HG03354 (cell line): ENCODE data around the gene PAK2.
"Not testable (repeated sequence)": the region's sequence is repeated elsewhere in the genome, so short reads cannot be mapped to it uniquely, and the experiment has no call there.

Source experiments
- ATAC-seq: cut with Tn5 transposase; IDR thresholded peaks from one replicate; pipeline ENCODE4 v1.9.1; 2021; ENCODE audit warnings: mild to moderate bottlenecking; ENCODE audit not compliant: unreplicated experiment, poor library complexity, severe bottlenecking

Gene PAK2

GRCh38 chr3:196837819-196838420, 98.3 kb downstream of the PAK2 start:
- ATAC-seq, result peak; percentile 69

DNA sequence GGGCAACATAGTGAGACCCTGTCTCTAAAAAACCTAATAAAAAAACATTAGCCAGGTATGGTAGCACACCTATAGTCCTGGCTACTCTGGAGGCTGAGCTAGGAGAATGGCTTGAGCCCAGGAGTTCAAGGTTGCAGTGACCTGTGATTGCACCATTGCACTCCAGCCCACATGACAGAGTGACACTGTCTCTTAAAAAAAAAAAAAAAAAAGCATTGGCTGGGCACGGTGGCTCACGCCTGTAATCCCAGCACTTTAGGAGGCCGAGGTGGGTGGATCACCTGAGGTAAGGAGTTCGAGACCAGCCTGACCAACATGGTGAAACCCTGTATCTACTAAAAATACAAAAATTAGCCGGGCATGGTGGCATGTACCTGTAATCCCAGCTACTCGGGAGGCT, 99.7 kb downstream of the PAK2 start:
- not testable (repeated sequence) for ATAC-seq

DNA sequence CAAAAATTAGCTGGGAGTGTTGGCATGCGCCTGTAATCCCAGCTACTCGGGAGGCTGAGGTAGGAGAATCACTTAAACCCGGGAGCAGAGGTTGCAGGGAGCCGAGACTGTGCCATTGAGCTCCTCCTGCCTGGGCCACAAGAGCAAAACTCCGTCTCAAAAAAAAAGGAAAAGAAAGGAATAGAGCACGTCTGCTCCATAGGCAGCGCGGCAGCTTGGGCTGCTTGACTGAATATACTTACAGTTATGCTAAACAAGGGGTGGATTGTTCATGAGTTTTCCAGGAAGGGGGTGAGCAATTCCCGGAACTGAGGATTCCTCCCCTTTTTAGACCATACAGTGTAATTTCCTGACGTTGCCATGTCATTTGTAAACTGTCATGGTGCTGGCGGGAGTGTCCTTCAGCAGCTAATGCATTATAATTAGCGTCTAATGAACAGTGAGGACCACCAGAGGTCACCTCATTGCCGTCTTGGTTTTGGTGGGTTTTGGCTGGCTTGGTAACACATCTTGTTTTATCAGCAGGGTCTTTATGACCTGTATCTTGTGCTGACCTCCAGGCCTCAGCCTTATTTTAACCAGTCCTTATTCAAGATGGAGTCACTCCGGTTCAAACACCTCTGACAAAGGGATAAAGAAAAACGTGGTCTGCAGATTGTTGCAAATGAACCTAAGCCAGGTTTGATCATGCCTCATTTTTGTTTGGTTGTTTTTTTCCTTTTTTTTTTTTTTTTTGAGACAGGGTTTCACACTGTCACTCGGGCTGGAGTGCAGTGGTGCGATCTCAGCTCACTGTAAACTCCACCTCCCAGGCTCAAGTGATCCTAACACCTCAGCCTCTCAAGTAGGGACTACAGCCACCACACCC, 103.1 kb downstream of the PAK2 start:
- ATAC-seq, result no peak

GRCh38 chr3:196843435-196844110, 103.9 kb downstream of the PAK2 start:
- ATAC-seq, result no peak

- ATAC-seq, result not testable (repeated sequence)
These were observed 104.9 kb downstream of the PAK2 start for GRCh38 chr3:196844235-196845219.

GRCh38 chr3:196848375-196848774, 108.7 kb downstream of the PAK2 start:
- ATAC-seq, result not testable (repeated sequence)

DNA sequence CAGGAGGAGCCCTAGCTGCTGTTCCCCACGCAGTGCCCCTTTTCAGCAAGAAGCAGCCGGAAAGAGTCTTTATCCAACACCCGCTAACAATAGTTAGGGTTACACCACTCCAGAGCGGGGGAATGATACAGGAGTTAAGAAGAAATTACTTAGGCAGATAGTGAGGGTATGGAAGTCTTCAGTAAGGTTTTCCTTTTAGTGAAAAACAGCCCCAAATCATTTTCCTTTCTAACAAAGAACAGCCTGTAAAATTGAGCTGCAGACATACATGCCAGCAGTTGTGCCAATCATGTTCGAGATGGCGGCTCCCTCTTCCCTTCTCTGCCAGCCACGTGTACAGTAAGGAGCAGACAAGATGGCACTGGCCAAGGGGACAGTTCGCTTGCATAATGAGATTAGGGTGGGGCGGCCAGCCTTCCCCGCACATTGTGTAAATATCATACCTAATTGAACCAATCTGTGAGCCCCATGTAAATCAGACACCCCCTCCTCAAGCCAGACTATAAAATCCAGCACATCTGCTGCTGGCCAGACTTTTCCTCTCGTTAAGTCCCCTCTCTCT, 109.6 kb downstream of the PAK2 start:
- no peak for ATAC-seq

GRCh38 chr3:196863000-196863399, 123.3 kb downstream of the PAK2 start:
- not testable (repeated sequence) for ATAC-seq

GRCh38 chr3:196867155-196867506, 127.5 kb downstream of the PAK2 start:
- ATAC-seq, result no peak

GRCh38 chr3:196867507-196868296, 128.0 kb downstream of the PAK2 start, which contains the start of gene SENP5:
TSS of gene SENP5 (plus strand) at chr3:196867920. CDS start at chr3:196885182, 17,262 bp downstream.
- peak; percentile 95 for ATAC-seq

- peak; percentile 39 for ATAC-seq
These were observed 128.6 kb downstream of the PAK2 start for GRCh38 chr3:196868297-196868661.

- no peak for ATAC-seq
These were observed 132.7 kb downstream of the PAK2 start for GRCh38 chr3:196872316-196872715.

GRCh38 chr3:196874511-196875094, 134.9 kb downstream of the PAK2 start:
- ATAC-seq, result not testable (repeated sequence)

GRCh38 chr3:196875258-196875657, 135.6 kb downstream of the PAK2 start:
- ATAC-seq, result no peak
